Muscle layer of colon (tissue), 2 donors: Measurements from ENCODE around the gene SORL1-AS1.

Experiments
- H3K27ac ChIP-seq: one replicate; pipeline ENCODE4 v1.7.0; 2013; ENCODE audit warnings: low read depth, mild to moderate bottlenecking, low read length, moderate library complexity
- H3K27me3 ChIP-seq, 2 donors: one replicate each; pipeline ENCODE4 v1.7.0; 2013; ENCODE audit warnings: low read length in 2 of 2, mild to moderate bottlenecking in 2 of 2; ENCODE audit not compliant: insufficient read depth in 2 of 2, control insufficient read depth in 1 of 2
- H3K36me3 ChIP-seq: one replicate; pipeline ENCODE4 v1.7.0; 2013; ENCODE audit warnings: mild to moderate bottlenecking, low read length; ENCODE audit not compliant: insufficient read depth
- H3K4me1 ChIP-seq: one replicate; pipeline ENCODE4 v1.7.0; 2013; ENCODE audit warnings: mild to moderate bottlenecking, low read length; ENCODE audit not compliant: insufficient read depth
- H3K4me3 ChIP-seq, 2 donors: one replicate each; pipeline ENCODE4 v1.7.0; 2013; ENCODE audit warnings: low read length in 2 of 2, low read depth in 1 of 2, mild to moderate bottlenecking in 1 of 2, moderate library complexity in 1 of 2
- H3K9ac ChIP-seq: one replicate; pipeline ENCODE4 v1.7.0; 2013; ENCODE audit warnings: low read length
- H3K9me3 ChIP-seq: one replicate; pipeline ENCODE4 v1.7.0; 2013; ENCODE audit warnings: mild to moderate bottlenecking, low read length
- donor health status: abdominal sarcoma.
- donor health status: Adenocarcinoma of cecum.

Gene SORL1-AS1

GRCh38 chr11:121448431-121448941 lies 4.3 kb downstream of the SORL1-AS1 start:
- no peaks in the 10 kb centered on the region for H3K9me3 ChIP-seq
- no peak overlapping the region for H3K9ac ChIP-seq
- H3K4me3 ChIP-seq = no peak overlapping the region
- H3K4me1 ChIP-seq = peaks cover 13% of the 10 kb centered on the region
- H3K27ac ChIP-seq = no peak overlapping the region
- H3K36me3 ChIP-seq = no peaks in the 10 kb centered on the region
- H3K27me3 ChIP-seq = no peaks in the 10 kb centered on the region

GRCh38 chr11:121448011-121448410 lies 4.8 kb downstream of the SORL1-AS1 start:
- H3K4me1 ChIP-seq = peaks cover 8% of the 10 kb centered on the region

GRCh38 chr11:121446752-121447156 lies 6.0 kb downstream of the SORL1-AS1 start:
- no peak overlapping the region for H3K9ac ChIP-seq
- no peak overlapping the region for H3K27ac ChIP-seq

More at GRCh38 chr11:121448011-121448410, 4.8 kb downstream of the SORL1-AS1 start:
- Histone ChIP-seq H3K36me3 (no peaks in the 10 kb centered on the region), H3K9me3 (no peaks in the 10 kb centered on the region), H3K27me3 (no peaks in the 10 kb centered on the region), H3K27ac (no peak overlapping the region), H3K9ac (no peak overlapping the region), H3K4me3 (no peak overlapping the region)

GRCh38 chr11:121445071-121445768 lies 7.5 kb downstream of the SORL1-AS1 start:
- Histone ChIP-seq H3K27me3 (no peaks in the 10 kb centered on the region), H3K4me3 (no peak overlapping the region), H3K9me3 (no peaks in the 10 kb centered on the region), H3K9ac (no peak overlapping the region), H3K4me1 (no peaks in the 10 kb centered on the region), H3K36me3 (no peaks in the 10 kb centered on the region), H3K27ac (no peak overlapping the region)

More at GRCh38 chr11:121446752-121447156, 6.0 kb downstream of the SORL1-AS1 start:
- peaks cover 5% of the 10 kb centered on the region for H3K4me1 ChIP-seq
- H3K9me3 ChIP-seq = no peaks in the 10 kb centered on the region
- no peak overlapping the region for H3K4me3 ChIP-seq
- no peaks in the 10 kb centered on the region for H3K36me3 ChIP-seq
- no peaks in the 10 kb centered on the region for H3K27me3 ChIP-seq

- no peaks in the 10 kb centered on the region for H3K9me3 ChIP-seq
- H3K36me3 ChIP-seq = no peaks in the 10 kb centered on the region
- H3K27me3 ChIP-seq = no peaks in the 10 kb centered on the region
- H3K4me3 ChIP-seq = no peak overlapping the region
- no peaks in the 10 kb centered on the region for H3K4me1 ChIP-seq
- H3K27ac ChIP-seq = no peak overlapping the region
- no peak overlapping the region for H3K9ac ChIP-seq
These were observed 8.2 kb downstream of the SORL1-AS1 start for GRCh38 chr11:121444526-121444925.

GRCh38 chr11:121443688-121444275 lies 9.0 kb downstream of the SORL1-AS1 start:
- H3K36me3 ChIP-seq = no peaks in the 10 kb centered on the region
- no peak overlapping the region for H3K27ac ChIP-seq
- no peaks in the 10 kb centered on the region for H3K27me3 ChIP-seq
- H3K9me3 ChIP-seq = no peaks in the 10 kb centered on the region
- no peak overlapping the region for H3K9ac ChIP-seq
- H3K4me3 ChIP-seq = no peak overlapping the region
- H3K4me1 ChIP-seq = no peaks in the 10 kb centered on the region

GRCh38 chr11:121441521-121441920 lies 11.2 kb downstream of the SORL1-AS1 start:
- Histone ChIP-seq H3K27me3 (no peaks in the 10 kb centered on the region), H3K9ac (no peak overlapping the region)

GRCh38 chr11:121439759-121440158 lies 13.0 kb downstream of the SORL1-AS1 start:
- no peak overlapping the region for H3K9ac ChIP-seq
- H3K36me3 ChIP-seq = no peaks in the 10 kb centered on the region
- no peaks in the 10 kb centered on the region for H3K4me1 ChIP-seq
- no peak overlapping the region for H3K27ac ChIP-seq
- H3K4me3 ChIP-seq = no peak overlapping the region
- H3K27me3 ChIP-seq = no peaks in the 10 kb centered on the region
- H3K9me3 ChIP-seq = no peaks in the 10 kb centered on the region

More at GRCh38 chr11:121441521-121441920, 11.2 kb downstream of the SORL1-AS1 start:
- Histone ChIP-seq H3K36me3 (no peaks in the 10 kb centered on the region), H3K27ac (no peak overlapping the region), H3K4me3 (no peak overlapping the region), H3K4me1 (no peaks in the 10 kb centered on the region), H3K9me3 (no peaks in the 10 kb centered on the region)

GRCh38 chr11:121439337-121439736 lies 13.4 kb downstream of the SORL1-AS1 start:
- H3K27me3 ChIP-seq = no peaks in the 10 kb centered on the region
- H3K27ac ChIP-seq = no peak overlapping the region
- H3K4me3 ChIP-seq = no peak overlapping the region
- no peaks in the 10 kb centered on the region for H3K9me3 ChIP-seq
- no peak overlapping the region for H3K9ac ChIP-seq
- H3K4me1 ChIP-seq = no peaks in the 10 kb centered on the region
- no peaks in the 10 kb centered on the region for H3K36me3 ChIP-seq

- H3K27me3 ChIP-seq = no peaks in the 10 kb centered on the region
- no peak overlapping the region for H3K9ac ChIP-seq
- no peak overlapping the region for H3K4me3 ChIP-seq
- H3K27ac ChIP-seq = no peak overlapping the region
- H3K36me3 ChIP-seq = no peaks in the 10 kb centered on the region
- no peaks in the 10 kb centered on the region for H3K9me3 ChIP-seq
- H3K4me1 ChIP-seq = no peaks in the 10 kb centered on the region
These were observed 15.1 kb downstream of the SORL1-AS1 start for GRCh38 chr11:121437686-121438078.

GRCh38 chr11:121437018-121437685 lies 15.6 kb downstream of the SORL1-AS1 start:
- Histone ChIP-seq H3K4me1 (no peaks in the 10 kb centered on the region), H3K36me3 (no peaks in the 10 kb centered on the region), H3K4me3 (no peak overlapping the region), H3K9me3 (no peaks in the 10 kb centered on the region), H3K27me3 (no peaks in the 10 kb centered on the region), H3K27ac (no peak overlapping the region), H3K9ac (no peak overlapping the region)
